Activated CD8-positive, alpha-beta memory T cell treated with anti-CD3 and anti-CD28 coated beads for 36 hours (primary cell): ENCODE measurements around the gene PRM1. TPM values are rescaled to one million over a fixed set of nuclear protein-coding genes. Genes with fewer than 3 reads are reported as not detected.
"Not testable (repeated sequence)": the region's sequence is repeated elsewhere in the genome, so short reads cannot be mapped to it uniquely, and the experiment has no call there.

ENCODE experiments used
- CTCF ChIA-PET: fragments of 350-600 bp; sonication (Branson Sonifier 250); formaldehyde crosslinking; loops from one replicate; lab custom pipeline; 2021; ENCODE audit warnings: antibody characterized with exemption; lab: Charles Lee
- POLR2A ChIA-PET: fragments of 350-600 bp; sonication (Branson Sonifier 250); formaldehyde crosslinking; loops from one replicate; lab custom pipeline; 2021; ENCODE audit warnings: antibody characterized with exemption; lab: Charles Lee
- total RNA-seq, 2 experiments: library from RNA; stranded (reverse); gene quantifications; one replicate each; pipeline ENCODE4 v1.2.3, GENCODE V29; 2021

Gene PRM1
- total RNA-seq, 2 experiments from 2014 or later, result not detected

- CTCF ChIA-PET, result no interaction called here
- POLR2A ChIA-PET, result no interaction called here
These were observed 20.7 kb upstream of the PRM1 start for GRCh38 chr16:11301645-11302501.

- ChIA-PET POLR2A (no interaction called here), CTCF (no interaction called here)
These were observed 19.4 kb upstream of the PRM1 start for GRCh38 chr16:11300560-11300892.

- POLR2A ChIA-PET, result no interaction called here
These were observed 18.9 kb upstream of the PRM1 start for GRCh38 chr16:11299865-11300559.

GRCh38 chr16:11298950-11299547 is 17.9 kb upstream of the PRM1 start:
- CTCF ChIA-PET, result interaction anchor here (1.2 to 1.5 kb wide), 2 partner anchors 10 to 12 kb away, joined by 4 read pairs; no protein-coding TSS in a partner anchor
- POLR2A ChIA-PET, result not testable (repeated sequence)

More at GRCh38 chr16:11299865-11300559, 18.9 kb upstream of the PRM1 start:
- CTCF ChIA-PET, result no interaction called here

GRCh38 chr16:11298143-11298900 is 17.2 kb upstream of the PRM1 start:
- CTCF ChIA-PET, result interaction anchor here (0.6 to 1.5 kb wide), 7 partner anchors 10 to 75 kb away, joined by 3 to 5 read pairs (median 4); partner anchors contain the start of gene SOCS1
- POLR2A ChIA-PET, result interaction anchor here (0.6 kb wide), 1 partner anchor 42 kb away, joined by 4 read pairs; the partner anchor contains the start of gene SOCS1

GRCh38 chr16:11297492-11298142 is 16.5 kb upstream of the PRM1 start:
- CTCF ChIA-PET, result interaction anchor here (0.6 to 1.5 kb wide), 8 partner anchors 11 to 75 kb away, joined by 3 to 5 read pairs (median 4); partner anchors contain the start of gene SOCS1
- POLR2A ChIA-PET, result interaction anchor here (0.6 to 1.4 kb wide), 4 partner anchors 14 to 44 kb away, joined by 3 to 8 read pairs (median 4); partner anchors contain the start of gene SOCS1

GRCh38 chr16:11296706-11297491 is 15.8 kb upstream of the PRM1 start:
- ChIA-PET POLR2A (interaction anchor here (0.6 to 1.4 kb wide), 3 partner anchors 15 to 43 kb away, joined by 3 to 8 read pairs (median 4); no protein-coding TSS in a partner anchor), CTCF (interaction anchor here (0.6 to 1.5 kb wide), 5 partner anchors 15 to 76 kb away, joined by 3 to 5 read pairs (median 3); partner anchors contain the start of gene SOCS1)

- CTCF ChIA-PET, result interaction anchor here (0.9 kb wide), 1 partner anchor 16 kb away, joined by 3 read pairs; no protein-coding TSS in a partner anchor
- POLR2A ChIA-PET, result interaction anchor here (1.4 kb wide), 1 partner anchor 15 kb away, joined by 4 read pairs; no protein-coding TSS in a partner anchor
These were observed 15.2 kb upstream of the PRM1 start for GRCh38 chr16:11296351-11296705.

GRCh38 chr16:11295672-11296071 is 14.5 kb upstream of the PRM1 start:
- ChIA-PET POLR2A (no interaction called here), CTCF (interaction anchor here (1.3 kb wide), 1 partner anchor 23 kb away, joined by 3 read pairs; the partner anchor contains the start of gene PRM3)

GRCh38 chr16:11292076-11292748 is 11.1 kb upstream of the PRM1 start:
- ChIA-PET POLR2A (interaction anchor here (0.6 kb wide), 1 partner anchor 102 kb away, joined by 4 read pairs; no protein-coding TSS in a partner anchor), CTCF (interaction anchor here (0.7 to 1.3 kb wide), 3 partner anchors 11 to 240 kb away, joined by 3 to 5 read pairs (median 4); partner anchors contain the start of gene SOCS1)

- CTCF ChIA-PET, result interaction anchor here (1.3 kb wide), 1 partner anchor 241 kb away, joined by 4 read pairs; no protein-coding TSS in a partner anchor
- POLR2A ChIA-PET, result no interaction called here
These were observed 10.1 kb upstream of the PRM1 start for GRCh38 chr16:11291091-11291703.

- CTCF ChIA-PET, result no interaction called here
- POLR2A ChIA-PET, result no interaction called here
These were observed 9.2 kb upstream of the PRM1 start for GRCh38 chr16:11290102-11290893.

GRCh38 chr16:11289696-11290095 is 8.6 kb upstream of the PRM1 start:
- CTCF ChIA-PET, POLR2A ChIA-PET: not testable (repeated sequence)

- ChIA-PET POLR2A (no interaction called here), CTCF (interaction anchor here (0.6 to 0.8 kb wide), 2 partner anchors 14 to 31 kb away, joined by 3 read pairs; no protein-coding TSS in a partner anchor)
These were observed 8.1 kb upstream of the PRM1 start for GRCh38 chr16:11289202-11289601.

- POLR2A ChIA-PET, result no interaction called here
These were observed 4.7 kb upstream of the PRM1 start for GRCh38 chr16:11285842-11286241.

More at GRCh38 chr16:11285842-11286241, 4.7 kb upstream of the PRM1 start:
- CTCF ChIA-PET, result interaction anchor here (0.5 to 1.9 kb wide), 6 partner anchors 12 to 321 kb away, joined by 3 to 8 read pairs (median 3); no protein-coding TSS in a partner anchor
